NCI-H187 treated with DMSO at 0.1 percent for 48 hours (cell line): Measurements from ENCODE around the gene CXCR3.
"Not testable (repeated sequence)": the region's sequence is repeated elsewhere in the genome, so short reads cannot be mapped to it uniquely, and the experiment has no call there.

ENCODE experiments used
- DNase-seq: peaks from one replicate; lab custom pipeline; 2025; lab: John Stamatoyannopoulos, UW

CXCR3 gene

GRCh38 chrX:71618303-71618721, at the start of gene CXCR3:
CXCR3 (minus strand) TSS chrX:71618511; CDS start chrX:71618449, 62 bp downstream.
- DNase-seq = no peak

- DNase-seq = no peak
Observed at GRCh38 chrX:71667328-71668247, 49.3 kb upstream of the CXCR3 start, which contains the start of gene LOC101059915. LOC101059915 (plus strand) TSS chrX:71667546.

GRCh38 chrX:71666240-71667223, 48.2 kb upstream of the CXCR3 start:
- DNase-seq = no peak

- no peak for DNase-seq
Observed at GRCh38 chrX:71665747-71666146, 47.4 kb upstream of the CXCR3 start.

GRCh38 chrX:71664889-71665491, 46.7 kb upstream of the CXCR3 start:
- DNase-seq = no peak

GRCh38 chrX:71664202-71664601, 45.9 kb upstream of the CXCR3 start:
- DNase-seq = not testable (repeated sequence)

GRCh38 chrX:71663238-71663637, 44.9 kb upstream of the CXCR3 start:
- not testable (repeated sequence) for DNase-seq

- not testable (repeated sequence) for DNase-seq
Observed at GRCh38 chrX:71662654-71663053, 44.3 kb upstream of the CXCR3 start.

- DNase-seq = no peak
Observed at GRCh38 chrX:71661919-71662318, 43.6 kb upstream of the CXCR3 start.

- no peak for DNase-seq
Observed at GRCh38 chrX:71660562-71661416, 42.5 kb upstream of the CXCR3 start.

GRCh38 chrX:71659959-71660358, 41.6 kb upstream of the CXCR3 start:
- DNase-seq = no peak

GRCh38 chrX:71659342-71659741, 41.0 kb upstream of the CXCR3 start:
- DNase-seq = no peak

GRCh38 chrX:71657267-71657666, 39.0 kb upstream of the CXCR3 start:
- no peak for DNase-seq

GRCh38 chrX:71653344-71653743, 35.0 kb upstream of the CXCR3 start:
- DNase-seq = no peak

- no peak for DNase-seq
Observed at GRCh38 chrX:71652405-71652804, 34.1 kb upstream of the CXCR3 start.

GRCh38 chrX:71650333-71650969, 32.1 kb upstream of the CXCR3 start:
- no peak for DNase-seq

- DNase-seq = not testable (repeated sequence)
Observed at GRCh38 chrX:71644406-71644805, 26.1 kb upstream of the CXCR3 start.

GRCh38 chrX:71640002-71640401, 21.7 kb upstream of the CXCR3 start:
- no peak for DNase-seq

GRCh38 chrX:71638409-71638808, 20.1 kb upstream of the CXCR3 start:
- DNase-seq = no peak

- no peak for DNase-seq
Observed at GRCh38 chrX:71637848-71638247, 19.5 kb upstream of the CXCR3 start.

GRCh38 chrX:71637253-71637618, 18.9 kb upstream of the CXCR3 start:
- DNase-seq = no peak
